GM12874 (cell line): Measurements from ENCODE around the gene C1orf94.

Source experiments
- TF ChIP-seq, protein P1 (sequence below): IDR thresholded peaks from 2 replicates; pipeline ENCODE4 v1.5.1; 2011; ENCODE audit warnings: low read depth, mild to moderate bottlenecking, control low read depth, low read length, moderate library complexity; ENCODE audit not compliant: insufficient read depth

Gene C1orf94

DNA sequence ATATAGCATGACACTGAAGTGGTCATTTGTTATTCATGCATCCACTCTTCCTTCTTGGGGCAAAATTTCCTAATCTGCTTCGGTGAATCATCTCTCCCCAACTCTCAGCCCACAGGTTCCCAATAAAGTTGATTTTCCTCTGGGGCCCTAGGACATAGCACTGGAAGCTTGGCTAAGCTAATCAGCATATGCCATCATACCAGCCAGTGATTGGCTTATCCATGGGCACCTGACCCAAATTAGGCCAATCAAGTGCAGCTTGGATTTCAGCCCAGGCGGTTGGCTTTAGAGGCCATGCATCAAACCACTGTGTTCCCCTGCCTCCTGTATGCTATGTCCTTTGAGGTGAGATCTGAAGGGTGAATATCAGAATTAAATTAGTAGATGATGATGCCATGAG is 58.9 kb downstream of the C1orf94 start:
- TF ChIP-seq, protein P1, sequence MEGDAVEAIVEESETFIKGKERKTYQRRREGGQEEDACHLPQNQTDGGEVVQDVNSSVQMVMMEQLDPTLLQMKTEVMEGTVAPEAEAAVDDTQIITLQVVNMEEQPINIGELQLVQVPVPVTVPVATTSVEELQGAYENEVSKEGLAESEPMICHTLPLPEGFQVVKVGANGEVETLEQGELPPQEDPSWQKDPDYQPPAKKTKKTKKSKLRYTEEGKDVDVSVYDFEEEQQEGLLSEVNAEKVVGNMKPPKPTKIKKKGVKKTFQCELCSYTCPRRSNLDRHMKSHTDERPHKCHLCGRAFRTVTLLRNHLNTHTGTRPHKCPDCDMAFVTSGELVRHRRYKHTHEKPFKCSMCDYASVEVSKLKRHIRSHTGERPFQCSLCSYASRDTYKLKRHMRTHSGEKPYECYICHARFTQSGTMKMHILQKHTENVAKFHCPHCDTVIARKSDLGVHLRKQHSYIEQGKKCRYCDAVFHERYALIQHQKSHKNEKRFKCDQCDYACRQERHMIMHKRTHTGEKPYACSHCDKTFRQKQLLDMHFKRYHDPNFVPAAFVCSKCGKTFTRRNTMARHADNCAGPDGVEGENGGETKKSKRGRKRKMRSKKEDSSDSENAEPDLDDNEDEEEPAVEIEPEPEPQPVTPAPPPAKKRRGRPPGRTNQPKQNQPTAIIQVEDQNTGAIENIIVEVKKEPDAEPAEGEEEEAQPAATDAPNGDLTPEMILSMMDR = no peak

DNA sequence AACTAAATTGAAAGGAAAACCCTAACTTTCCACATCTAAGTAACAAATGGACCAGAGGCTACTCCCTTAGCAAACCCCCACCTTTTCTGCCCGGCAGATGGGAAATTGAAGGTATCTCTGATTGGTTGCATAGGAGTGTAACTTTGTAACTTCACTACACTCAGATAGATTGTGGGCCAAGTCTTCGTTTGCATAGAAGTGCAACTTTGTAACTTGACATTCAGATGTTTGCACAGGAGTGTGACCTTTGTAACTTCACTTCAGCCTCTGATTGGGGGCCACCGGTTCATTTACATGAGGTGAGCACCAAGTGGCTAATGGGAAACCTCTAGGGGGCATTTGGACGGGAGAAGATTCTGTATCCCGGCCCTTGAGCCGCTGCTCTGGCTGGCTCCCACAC is 59.4 kb downstream of the C1orf94 start:
- TF ChIP-seq, protein P1 = no peak

- TF ChIP-seq, protein P1 = no peak
Observed at GRCh38 chr1:34237151-34237815, 60.6 kb downstream of the C1orf94 start.

DNA sequence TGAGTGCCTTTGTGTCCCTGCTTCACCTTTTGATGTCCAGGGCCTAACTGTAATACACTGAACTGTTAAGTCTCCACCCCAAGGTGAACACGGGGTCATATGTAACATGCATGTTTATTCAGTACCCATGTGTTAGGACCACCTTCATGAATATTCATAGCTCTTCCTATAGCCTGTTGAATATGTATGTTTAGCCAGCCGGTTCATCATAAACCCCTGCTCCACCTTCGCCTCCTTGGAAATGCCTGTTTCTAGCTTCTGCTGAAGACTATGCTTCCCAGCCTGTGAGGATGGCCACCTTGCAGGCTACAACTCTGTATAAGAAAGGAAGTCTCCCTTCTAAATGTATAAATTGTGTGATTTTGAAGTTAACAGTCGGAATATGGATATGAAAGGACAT is 69.3 kb downstream of the C1orf94 start:
- TF ChIP-seq, protein P1 = no peak

- TF ChIP-seq, protein P1 = no peak
Observed at GRCh38 chr1:34250342-34250741, 73.6 kb downstream of the C1orf94 start.

GRCh38 chr1:34262023-34262853 is 85.5 kb downstream of the C1orf94 start:
- TF ChIP-seq, protein P1 = no peak

GRCh38 chr1:34262921-34263320 is 86.2 kb downstream of the C1orf94 start:
- TF ChIP-seq, protein P1 = no peak
